ENCODE data around the gene FBXW11. TPM values are rescaled to one million over a fixed set of nuclear protein-coding genes. Genes with fewer than 3 reads are reported as not detected.

The FBXW11 gene
- total RNA-seq, 1 experiment from 2014 or later = 69.2 TPM

DNA sequence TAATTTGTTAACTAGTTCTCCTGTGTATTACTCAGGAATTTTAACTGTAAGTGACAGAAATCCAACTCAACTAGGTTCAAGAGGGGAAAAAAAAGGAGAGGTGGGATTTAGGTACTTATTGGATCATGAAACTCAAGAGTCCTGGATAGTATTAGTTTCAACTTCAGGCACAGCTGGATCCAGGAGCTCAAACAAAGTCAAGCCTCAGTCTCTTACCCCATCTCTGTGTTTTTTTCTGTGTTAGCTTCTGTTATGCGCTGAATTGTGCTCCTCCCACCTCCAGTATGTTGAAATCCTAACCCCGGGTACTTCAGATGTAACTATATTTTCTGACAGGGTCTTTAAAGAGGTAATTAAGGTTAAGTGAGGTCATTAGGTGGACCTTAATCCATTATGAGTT lies 167.3 kb downstream of the FBXW11 start:
- TF ChIP-seq EZH2phosphoT487 (IDR thresholded peaks at IDR 0.05; ENCODE audit: borderline replicate concordance, low read length) (no peak), EZH2 (IDR thresholded peaks at IDR 0.05; ENCODE audit: low read length, unreplicated experiment) (no peak)
- TF ChIP-seq, protein P1, sequence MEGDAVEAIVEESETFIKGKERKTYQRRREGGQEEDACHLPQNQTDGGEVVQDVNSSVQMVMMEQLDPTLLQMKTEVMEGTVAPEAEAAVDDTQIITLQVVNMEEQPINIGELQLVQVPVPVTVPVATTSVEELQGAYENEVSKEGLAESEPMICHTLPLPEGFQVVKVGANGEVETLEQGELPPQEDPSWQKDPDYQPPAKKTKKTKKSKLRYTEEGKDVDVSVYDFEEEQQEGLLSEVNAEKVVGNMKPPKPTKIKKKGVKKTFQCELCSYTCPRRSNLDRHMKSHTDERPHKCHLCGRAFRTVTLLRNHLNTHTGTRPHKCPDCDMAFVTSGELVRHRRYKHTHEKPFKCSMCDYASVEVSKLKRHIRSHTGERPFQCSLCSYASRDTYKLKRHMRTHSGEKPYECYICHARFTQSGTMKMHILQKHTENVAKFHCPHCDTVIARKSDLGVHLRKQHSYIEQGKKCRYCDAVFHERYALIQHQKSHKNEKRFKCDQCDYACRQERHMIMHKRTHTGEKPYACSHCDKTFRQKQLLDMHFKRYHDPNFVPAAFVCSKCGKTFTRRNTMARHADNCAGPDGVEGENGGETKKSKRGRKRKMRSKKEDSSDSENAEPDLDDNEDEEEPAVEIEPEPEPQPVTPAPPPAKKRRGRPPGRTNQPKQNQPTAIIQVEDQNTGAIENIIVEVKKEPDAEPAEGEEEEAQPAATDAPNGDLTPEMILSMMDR (conservative IDR thresholded peaks at IDR 0.05; ENCODE audit: low read depth, low read length) = no peak
- DNase-seq (no peak), ATAC-seq (no peak)
- ChIA-PET POLR2A (ENCODE audit: unreplicated experiment) (no interaction called here), CTCF (no interaction called here)
- Histone ChIP-seq H3K27me3 (ENCODE audit: low read length) (no peaks in the 10 kb centered on the region), H3K4me2 (ENCODE audit: low read length) (no peak overlapping the region), H4K20me1 (ENCODE audit: low read length) (no peaks in the 10 kb centered on the region), H3K36me3 (ENCODE audit: low read depth, low read length) (no peaks in the 10 kb centered on the region), H3K27ac (ENCODE audit: low read length) (no peak overlapping the region), H3K4me3 (ENCODE audit: low read length) (no peak overlapping the region), H3K9ac (ENCODE audit: low read length) (no peak overlapping the region), H3F3A (ENCODE audit: low read length, unreplicated experiment) (no peaks in the 10 kb centered on the region), H3K9me3 (ENCODE audit: low read length) (no peaks in the 10 kb centered on the region), H2AFZ (ENCODE audit: low read length) (no peak overlapping the region), H3K79me2 (ENCODE audit: low read length) (no peaks in the 10 kb centered on the region), H3K4me1 (ENCODE audit: insufficient read depth, low read length) (no peaks in the 10 kb centered on the region), H3K9me2 (replicated peaks; ENCODE audit: low read length) (no peaks in the 10 kb centered on the region)
- BruUV-seq (replicated peaks) = no TSS peak
- intact Hi-C loops (cut with micrococcal nuclease) = no loop called here

DNA sequence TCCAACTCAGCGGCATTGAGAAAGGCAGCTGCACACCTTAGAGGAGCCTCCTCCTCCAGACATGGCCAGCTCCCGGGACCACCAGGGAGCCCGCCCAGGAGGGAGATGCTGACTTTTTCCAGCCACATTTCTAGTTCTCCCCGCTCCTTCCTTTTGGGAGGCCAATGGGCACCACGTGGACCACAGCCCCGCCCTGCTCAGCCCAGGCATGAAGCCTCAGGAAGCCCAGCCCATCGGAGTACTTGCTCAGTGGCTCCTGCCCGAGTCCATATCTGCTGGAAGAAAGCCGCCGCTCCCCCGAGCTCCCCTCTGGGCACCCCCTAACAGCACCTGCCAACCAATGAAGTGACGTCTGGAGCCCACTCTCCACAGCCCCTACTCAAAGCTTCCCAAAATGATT lies 168.4 kb downstream of the FBXW11 start:
- H3K4me1 ChIP-seq (ENCODE audit: insufficient read depth, low read length) = no peaks in the 10 kb centered on the region
- H3K36me3 ChIP-seq (ENCODE audit: low read depth, low read length) = no peaks in the 10 kb centered on the region
- H3K4me2 ChIP-seq (ENCODE audit: low read length) = no peak overlapping the region
- no peaks in the 10 kb centered on the region for H3K27me3 ChIP-seq (ENCODE audit: low read length)
- ATAC-seq = no peak
- H3K4me3 ChIP-seq (ENCODE audit: low read length) = no peak overlapping the region
- H3K9me2 ChIP-seq (replicated peaks; ENCODE audit: low read length) = no peaks in the 10 kb centered on the region
- no peak for TF ChIP-seq EZH2 (IDR thresholded peaks at IDR 0.05; ENCODE audit: low read length, unreplicated experiment)
- TF ChIP-seq, protein P1 (conservative IDR thresholded peaks at IDR 0.05; ENCODE audit: low read depth, low read length) = no peak
- TF ChIP-seq EZH2phosphoT487 (IDR thresholded peaks at IDR 0.05; ENCODE audit: borderline replicate concordance, low read length) = no peak
- ChIA-PET CTCF (no interaction called here), POLR2A (ENCODE audit: unreplicated experiment) (no interaction called here)
- no peaks in the 10 kb centered on the region for H3F3A ChIP-seq (ENCODE audit: low read length, unreplicated experiment)
- H4K20me1 ChIP-seq (ENCODE audit: low read length) = no peaks in the 10 kb centered on the region
- DNase-seq = no peak
- H3K9me3 ChIP-seq (ENCODE audit: low read length) = no peaks in the 10 kb centered on the region
- no peak overlapping the region for H2AFZ ChIP-seq (ENCODE audit: low read length)
- no peaks in the 10 kb centered on the region for H3K79me2 ChIP-seq (ENCODE audit: low read length)
- BruUV-seq (replicated peaks) = no TSS peak
- H3K9ac ChIP-seq (ENCODE audit: low read length) = no peak overlapping the region
- no peak overlapping the region for H3K27ac ChIP-seq (ENCODE audit: low read length)
- intact Hi-C loops (cut with micrococcal nuclease) = no loop called here

DNA sequence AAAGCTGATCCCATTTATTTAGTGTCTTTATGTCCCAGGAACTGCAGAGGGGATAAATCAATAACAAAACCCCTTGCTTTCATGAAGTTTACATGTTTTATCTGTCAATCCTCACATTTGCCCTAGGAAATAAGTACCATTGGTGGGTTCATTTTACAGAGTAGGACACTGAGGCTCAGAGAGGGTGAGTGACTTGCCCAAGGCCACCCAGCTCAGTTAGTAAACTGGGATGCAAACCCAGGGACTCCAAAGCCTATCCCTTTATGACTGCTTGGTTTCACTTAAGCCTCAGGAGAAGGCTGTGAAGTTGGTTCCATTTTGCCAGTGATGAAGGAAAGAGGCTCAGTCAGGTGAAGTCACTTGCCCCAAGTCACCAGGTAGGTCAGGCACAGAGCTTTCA lies 168.9 kb downstream of the FBXW11 start:
- DNase-seq (no peak), ATAC-seq (no peak)
- no peaks in the 10 kb centered on the region for H3K9me3 ChIP-seq (ENCODE audit: low read length)
- TF ChIP-seq EZH2phosphoT487 (IDR thresholded peaks at IDR 0.05; ENCODE audit: borderline replicate concordance, low read length) (no peak), EZH2 (IDR thresholded peaks at IDR 0.05; ENCODE audit: low read length, unreplicated experiment) (no peak)
- TF ChIP-seq, protein P1 (conservative IDR thresholded peaks at IDR 0.05; ENCODE audit: low read depth, low read length) = no peak
- no peak overlapping the region for H3K4me2 ChIP-seq (ENCODE audit: low read length)
- no peaks in the 10 kb centered on the region for H3K4me1 ChIP-seq (ENCODE audit: insufficient read depth, low read length)
- no peak overlapping the region for H3K4me3 ChIP-seq (ENCODE audit: low read length)
- no TSS peak for BruUV-seq (replicated peaks)
- ChIA-PET CTCF (no interaction called here), POLR2A (ENCODE audit: unreplicated experiment) (no interaction called here)
- H3K36me3 ChIP-seq (ENCODE audit: low read depth, low read length) = no peaks in the 10 kb centered on the region
- no peaks in the 10 kb centered on the region for H3K79me2 ChIP-seq (ENCODE audit: low read length)
- no peaks in the 10 kb centered on the region for H4K20me1 ChIP-seq (ENCODE audit: low read length)
- intact Hi-C loops (cut with micrococcal nuclease) = no loop called here
- no peaks in the 10 kb centered on the region for H3F3A ChIP-seq (ENCODE audit: low read length, unreplicated experiment)
- no peak overlapping the region for H2AFZ ChIP-seq (ENCODE audit: low read length)
- no peaks in the 10 kb centered on the region for H3K9me2 ChIP-seq (replicated peaks; ENCODE audit: low read length)
- no peak overlapping the region for H3K27ac ChIP-seq (ENCODE audit: low read length)
- H3K27me3 ChIP-seq (ENCODE audit: low read length) = no peaks in the 10 kb centered on the region
- H3K9ac ChIP-seq (ENCODE audit: low read length) = no peak overlapping the region

Data from PC-3 (cell line).